GM18505 (cell line): ENCODE results near the gene FANCC.

ENCODE experiments used
- ATAC-seq: cut with Tn5 transposase; IDR thresholded peaks from one replicate; pipeline ENCODE4 v1.9.1; 2021; ENCODE audit not compliant: unreplicated experiment
- POLR2A ChIP-seq: IDR thresholded peaks from 4 replicates; pipeline ENCODE4 v1.6.1; 2011; ENCODE audit warnings: borderline replicate concordance; ENCODE audit not compliant: insufficient read depth, insufficient read length; ENCODE audit errors: extremely low read depth

The FANCC gene

GRCh38 chr9:95089257-95090022, 228.1 kb downstream of the FANCC start:
- no peak for TF ChIP-seq POLR2A

DNA sequence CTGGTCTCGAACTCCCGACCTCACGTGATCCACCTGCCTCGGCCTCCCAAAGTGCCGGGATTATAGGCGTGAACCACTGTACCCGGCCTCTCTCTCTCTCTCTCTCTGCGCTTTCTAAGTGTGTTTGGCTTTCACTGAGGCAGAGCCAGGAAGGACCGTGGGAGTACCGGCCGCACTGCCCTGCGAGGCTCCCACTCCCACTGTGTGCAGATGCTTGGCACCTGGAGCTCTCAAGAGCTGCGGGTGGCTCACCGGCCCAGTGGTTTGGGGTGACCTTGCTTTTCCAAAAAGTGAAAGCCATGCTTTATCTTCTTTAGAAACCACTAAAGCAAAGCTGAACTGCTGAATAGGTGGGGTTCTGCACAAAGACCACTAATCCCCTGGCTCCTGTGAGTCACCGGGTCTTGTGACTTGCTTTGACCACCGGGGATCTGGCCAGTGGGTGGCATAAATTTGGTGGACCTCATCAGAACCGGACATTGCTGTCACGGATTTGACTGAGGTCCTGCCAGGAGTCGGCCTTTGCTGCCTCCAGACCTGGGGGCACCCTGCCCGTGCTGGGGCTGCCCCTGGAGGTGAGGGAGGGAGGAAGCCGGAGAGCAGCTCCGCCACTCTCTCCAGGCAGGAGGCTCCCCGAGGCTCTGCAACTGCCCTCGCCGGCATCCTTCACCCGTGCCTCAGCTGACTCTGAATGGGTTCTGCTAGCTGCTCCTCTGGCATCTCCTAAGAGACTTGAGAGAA, 228.9 kb downstream of the FANCC start:
- no peak for TF ChIP-seq POLR2A
- no peak for ATAC-seq

More at GRCh38 chr9:95089257-95090022, 228.1 kb downstream of the FANCC start:
- no peak for ATAC-seq

- no peak for TF ChIP-seq POLR2A
Observed at GRCh38 chr9:95087659-95088242, 229.8 kb downstream of the FANCC start.

DNA sequence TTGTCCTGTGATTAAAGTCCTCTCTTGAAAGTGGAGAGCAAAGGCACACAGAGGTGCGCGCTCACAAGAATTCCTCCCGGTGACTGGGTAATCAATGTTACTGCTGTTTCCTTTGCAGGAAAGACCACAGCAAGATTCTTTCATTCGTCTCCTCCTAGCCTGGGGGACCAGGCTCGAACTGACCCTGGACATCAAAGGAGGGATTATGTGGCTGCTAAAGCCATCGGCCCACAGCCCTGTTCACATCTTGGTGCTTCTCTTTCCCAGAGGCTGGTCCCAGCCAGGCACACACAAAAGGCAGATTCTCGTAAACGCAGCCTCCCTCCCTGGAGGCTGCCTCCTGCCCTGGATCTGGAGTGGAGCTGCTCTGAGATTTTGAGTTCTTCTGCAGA, 230.9 kb downstream of the FANCC start:
- no peak for TF ChIP-seq POLR2A
- ATAC-seq, result no peak

More at GRCh38 chr9:95087659-95088242, 229.8 kb downstream of the FANCC start:
- ATAC-seq, result no peak

DNA sequence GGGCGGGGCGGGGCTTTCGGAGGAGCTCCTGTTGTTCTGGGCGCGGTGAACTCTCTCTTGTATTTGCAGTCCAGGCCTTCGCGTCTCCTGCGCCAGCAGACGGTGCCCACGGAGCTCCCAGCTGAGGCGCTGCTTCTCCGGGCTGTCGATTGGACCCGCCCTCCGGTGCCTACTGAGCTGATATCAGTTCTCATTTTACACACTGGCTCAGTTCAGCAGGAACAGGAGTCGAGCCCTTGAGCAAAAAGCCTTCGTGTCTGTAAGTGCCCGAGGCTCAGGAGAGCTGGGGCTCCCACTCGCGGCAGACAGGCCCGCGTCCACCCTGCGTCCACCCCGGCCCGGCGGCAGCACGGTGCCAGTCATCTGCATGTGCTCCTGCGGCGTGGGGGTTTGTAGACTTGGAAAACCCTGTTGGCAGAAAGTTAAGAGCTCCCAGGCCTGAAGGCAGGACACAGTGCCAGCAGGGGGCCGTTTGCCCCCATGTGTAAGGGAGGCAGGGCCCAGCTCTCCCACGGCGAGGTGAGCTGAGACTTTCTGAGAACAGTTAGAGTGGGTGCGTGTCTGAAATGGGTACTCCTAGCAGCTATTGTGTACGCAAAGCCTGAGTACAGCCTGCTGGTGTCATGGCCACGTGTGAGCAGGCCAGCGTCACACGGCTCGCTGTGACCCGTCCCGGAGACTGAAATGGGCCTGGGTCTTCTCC, 231.5 kb downstream of the FANCC start:
- no peak for ATAC-seq
- no peak for TF ChIP-seq POLR2A

DNA sequence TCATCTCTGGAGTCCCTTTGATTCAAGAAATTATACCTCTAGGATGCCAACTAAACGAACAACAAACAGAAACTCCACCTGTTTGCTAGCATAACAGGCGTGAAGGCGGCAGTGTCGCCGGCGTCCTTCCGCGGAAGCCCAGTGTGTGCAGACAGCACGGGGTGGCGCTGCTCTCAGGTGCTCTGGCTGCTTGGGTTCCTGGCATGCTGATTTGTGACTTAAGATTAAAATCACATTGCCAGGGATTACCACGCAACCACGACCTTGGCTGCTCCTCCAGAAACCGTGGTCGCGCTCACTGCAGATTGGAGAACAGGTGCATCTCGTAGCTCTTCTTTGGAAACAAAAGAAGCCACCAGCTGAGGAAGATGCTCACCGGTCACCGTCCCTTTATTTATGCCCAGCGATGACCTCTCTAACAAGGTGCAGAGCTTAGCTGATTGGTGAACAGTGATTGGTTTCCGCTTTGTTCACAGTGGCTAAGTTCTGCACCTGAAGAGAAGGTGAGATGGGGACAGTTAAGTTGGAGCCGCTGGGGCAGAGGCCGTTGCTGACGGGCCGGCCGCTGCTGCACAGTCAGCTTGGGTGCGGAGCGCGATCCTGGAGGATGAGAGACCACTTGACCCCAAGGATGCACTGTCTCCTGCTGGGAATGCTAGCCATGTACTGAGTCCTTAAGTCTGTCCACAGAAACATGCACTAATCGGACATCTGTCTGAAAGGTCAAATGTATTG, 232.3 kb downstream of the FANCC start:
- no peak for TF ChIP-seq POLR2A
- no peak for ATAC-seq

DNA sequence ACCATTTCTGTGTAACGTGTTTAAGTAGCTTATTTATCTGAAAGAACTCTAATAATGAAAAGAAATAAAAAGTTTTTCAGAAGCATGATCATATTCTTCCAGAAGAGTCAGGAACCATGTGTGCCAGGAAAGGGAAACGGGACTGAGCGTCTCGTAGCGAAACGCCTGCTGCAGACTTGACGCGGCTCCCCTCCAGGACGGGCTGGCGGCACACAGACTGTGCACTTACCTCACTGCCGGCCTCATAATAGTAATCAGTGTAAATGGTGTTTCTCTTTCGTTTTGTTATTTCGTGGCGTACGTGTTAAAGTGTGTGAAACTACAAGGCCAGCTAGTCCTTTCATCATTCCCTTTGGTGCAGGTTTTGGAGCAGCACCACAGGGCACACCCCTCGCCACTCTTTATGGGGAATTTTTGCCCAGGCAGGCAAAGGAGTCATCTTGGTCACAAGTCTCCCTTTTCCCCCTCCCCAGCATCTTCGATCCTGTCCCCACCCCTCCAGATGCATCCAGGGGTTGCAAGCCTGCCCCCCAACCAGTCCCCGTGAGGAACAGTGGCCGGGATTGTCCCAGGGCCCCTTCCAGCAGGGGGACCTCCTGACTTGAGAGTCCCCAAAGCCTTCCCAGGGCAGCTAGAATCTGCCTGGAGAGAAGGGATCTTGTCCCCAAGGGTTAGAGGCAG, 233.1 kb downstream of the FANCC start:
- no peak for ATAC-seq

GRCh38 chr9:95083086-95083768, 234.3 kb downstream of the FANCC start:
- TF ChIP-seq POLR2A, result no peak
- ATAC-seq, result no peak

More for the DNA sequence above, 233.1 kb downstream of the FANCC start:
- TF ChIP-seq POLR2A, result no peak

- no peak for ATAC-seq
- no peak for TF ChIP-seq POLR2A
Observed at GRCh38 chr9:95082401-95083084, 235.0 kb downstream of the FANCC start.

GRCh38 chr9:95081998-95082397, 235.5 kb downstream of the FANCC start:
- ATAC-seq, result no peak
- no peak for TF ChIP-seq POLR2A
